Neutrophil (primary cell): ENCODE data around the gene CHURC1.
"Not testable (repeated sequence)": the region's sequence is repeated elsewhere in the genome, so short reads cannot be mapped to it uniquely, and the experiment has no call there.

ENCODE experiments used
- H3K27ac ChIP-seq: fragments of 200-600 bp; sonication (generic); 2 replicates; pipeline ENCODE4 v1.5.1; 2016; ENCODE audit warnings: mild to moderate bottlenecking, moderate library complexity
- H3K27me3 ChIP-seq: fragments of 200-600 bp; sonication (generic); 2 replicates; pipeline ENCODE4 v1.6.0; 2016; ENCODE audit warnings: mild to moderate bottlenecking
- H3K36me3 ChIP-seq: fragments of 200-600 bp; sonication (generic); 2 replicates; pipeline ENCODE4 v1.5.1; 2017
- H3K4me1 ChIP-seq, 2 experiments: fragments of 200-600 bp in 1 of 2; sonication (generic) in 1 of 2; 1 replicate in 1 of 2; 2 replicates in 1 of 2; pipeline versions ENCODE4 v1.5.1 to v1.6.1; 2013 to 2016; ENCODE audit warnings: low read depth in 1 of 2, low read length in 1 of 2, mild to moderate bottlenecking in 1 of 2, moderate library complexity in 1 of 2; ENCODE audit not compliant: control insufficient read depth in 1 of 2, insufficient read depth in 1 of 2
- H3K4me3 ChIP-seq, 2 experiments: fragments of 200-600 bp in 1 of 2; sonication (generic) in 1 of 2; 1 replicate in 1 of 2; 2 replicates in 1 of 2; pipeline ENCODE4 v1.5.1; 2013 to 2016; ENCODE audit warnings: low read depth in 1 of 2, low read length in 1 of 2, mild to moderate bottlenecking in 1 of 2, moderate library complexity in 1 of 2
- H3K9me3 ChIP-seq: fragments of 200-600 bp; sonication (generic); 2 replicates; pipeline ENCODE4 v1.5.1; 2016
- CTCF ChIP-seq: fragments of 200-600 bp; sonication (generic); IDR thresholded peaks from 2 replicates; pipeline ENCODE4 v1.5.1; 2016; ENCODE audit warnings: antibody characterized with exemption

The CHURC1 gene

DNA sequence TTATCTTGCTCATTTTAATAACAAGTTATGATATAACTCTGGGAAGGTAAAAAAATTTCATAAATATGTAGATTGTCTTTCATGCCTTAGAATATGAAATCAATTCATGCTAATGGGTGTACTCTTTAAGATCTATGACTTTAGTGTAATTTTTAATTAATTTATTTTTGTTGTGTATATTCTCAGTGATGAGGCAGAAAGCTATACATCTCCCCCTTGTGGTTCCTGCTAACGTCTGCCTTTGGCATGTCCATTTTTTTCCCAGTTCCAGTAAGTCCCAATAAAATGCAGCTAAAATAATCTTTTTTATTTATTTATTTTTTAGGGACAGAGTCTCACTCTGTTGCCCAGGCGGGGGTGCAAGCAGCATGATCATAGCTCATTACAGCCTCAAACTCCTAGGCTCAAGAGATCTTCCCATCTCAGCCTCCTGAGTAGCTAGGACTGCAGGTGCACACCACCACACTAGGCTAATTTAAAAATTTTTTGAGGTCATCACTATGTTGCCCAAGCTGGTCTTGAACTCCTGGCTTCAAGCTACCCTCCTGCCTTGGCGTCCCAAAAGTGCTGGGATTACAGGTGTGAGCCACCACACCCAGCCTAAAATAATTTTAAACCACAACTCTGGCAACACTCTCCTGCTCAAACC is 3.3 kb upstream of the CHURC1 start:
- Histone ChIP-seq H3K27me3 (peaks cover 3% of the 10 kb centered on the region), H3K27ac (no peak overlapping the region), H3K9me3 (no peaks in the 10 kb centered on the region), H3K36me3 (no peaks in the 10 kb centered on the region), H3K4me3 (no peak overlapping the region), H3K4me1 (peaks cover 23 to 26% of the 10 kb centered on the region in 2 experiments)
- no peak for TF ChIP-seq CTCF

DNA sequence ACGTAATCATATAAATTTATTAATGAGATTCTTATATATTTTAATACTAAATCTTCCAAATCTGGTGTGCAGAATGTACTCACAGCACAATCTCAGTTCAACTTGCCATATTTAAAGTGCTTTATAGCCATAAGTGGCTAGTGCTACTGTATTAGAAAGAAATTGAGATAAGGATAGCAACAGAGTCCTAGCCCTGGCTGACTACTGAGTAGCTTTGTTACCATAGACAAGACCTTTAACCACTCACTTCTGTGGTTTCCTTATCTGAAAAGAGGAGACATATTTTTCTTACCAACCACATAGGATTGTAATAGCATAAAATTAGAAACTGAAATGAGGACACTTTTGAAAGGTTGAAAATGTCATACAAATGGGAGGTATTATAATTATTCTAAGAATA is 2.0 kb upstream of the CHURC1 start:
- peaks cover 3% of the 10 kb centered on the region for H3K27me3 ChIP-seq
- H3K4me3 ChIP-seq = no peak overlapping the region
- no peak for TF ChIP-seq CTCF
- H3K9me3 ChIP-seq = no peaks in the 10 kb centered on the region
- H3K36me3 ChIP-seq = no peaks in the 10 kb centered on the region
- no peak overlapping the region for H3K27ac ChIP-seq
- H3K4me1 ChIP-seq = peaks cover 24 to 25% of the 10 kb centered on the region in 2 experiments

DNA sequence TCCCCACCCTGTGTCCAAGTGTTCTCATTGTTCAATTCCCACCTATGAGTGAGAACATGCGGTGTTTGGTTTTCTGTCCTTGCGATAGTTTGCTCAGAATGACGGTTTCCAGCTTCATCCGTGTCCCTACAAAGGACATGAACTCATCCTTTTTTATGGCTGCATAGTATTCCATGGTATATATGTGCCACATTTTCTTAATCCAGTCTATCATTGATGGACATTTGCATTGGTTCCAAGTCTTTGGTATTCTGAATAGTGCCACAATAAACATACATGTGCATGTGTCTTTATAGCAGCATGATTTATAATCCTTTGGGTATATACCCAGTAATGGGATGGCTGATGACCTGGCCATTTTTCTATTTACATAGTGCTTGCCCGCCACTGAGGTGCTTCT is 778 bp upstream of the CHURC1 start:
- H3K9me3 ChIP-seq, H3K27ac ChIP-seq, H3K36me3 ChIP-seq, H3K27me3 ChIP-seq: not testable (repeated sequence)
- peaks cover 24 to 25% of the 10 kb centered on the region in 2 experiments for H3K4me1 ChIP-seq
- peak overlapping the region; percentile 90 to 92 for H3K4me3 ChIP-seq

- Histone ChIP-seq H3K9me3 (no peaks in the 10 kb centered on the region), H3K27me3 (peaks cover 3% of the 10 kb centered on the region), H3K4me3 (peak overlapping the region; percentile 90 to 92), H3K27ac (peak overlapping the region; percentile 95), H3K4me1 (peaks cover 24 to 25% of the 10 kb centered on the region in 2 experiments), H3K36me3 (no peaks in the 10 kb centered on the region)
- no peak for TF ChIP-seq CTCF
Observed at GRCh38 chr14:64915029-64915424, 772 bp downstream of the CHURC1 start.

DNA sequence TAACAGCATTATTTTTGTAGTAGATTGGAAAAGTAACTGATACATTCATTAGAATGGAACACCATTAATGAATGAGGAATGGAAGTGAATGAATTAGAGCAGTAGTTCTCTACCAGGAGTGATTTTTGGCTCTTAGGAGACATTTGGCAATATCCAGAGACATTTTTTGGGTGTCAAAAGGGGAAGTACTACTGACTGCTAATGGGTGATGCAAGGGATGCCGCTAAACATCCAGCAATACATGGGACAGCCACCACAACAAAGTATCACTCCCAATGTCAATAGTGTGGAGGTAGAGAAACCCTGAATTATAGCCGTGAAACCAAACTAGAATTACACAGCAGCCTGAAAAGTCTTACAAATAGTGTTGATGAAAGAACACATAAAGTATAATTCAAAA is 1.5 kb downstream of the CHURC1 start:
- Histone ChIP-seq H3K9me3 (no peaks in the 10 kb centered on the region), H3K27ac (peak overlapping the region; percentile 95), H3K36me3 (no peaks in the 10 kb centered on the region), H3K4me1 (peaks cover 24 to 25% of the 10 kb centered on the region in 2 experiments), H3K4me3 (peak overlapping the region; percentile 90 to 92), H3K27me3 (peaks cover 3% of the 10 kb centered on the region)
- no peak for TF ChIP-seq CTCF

DNA sequence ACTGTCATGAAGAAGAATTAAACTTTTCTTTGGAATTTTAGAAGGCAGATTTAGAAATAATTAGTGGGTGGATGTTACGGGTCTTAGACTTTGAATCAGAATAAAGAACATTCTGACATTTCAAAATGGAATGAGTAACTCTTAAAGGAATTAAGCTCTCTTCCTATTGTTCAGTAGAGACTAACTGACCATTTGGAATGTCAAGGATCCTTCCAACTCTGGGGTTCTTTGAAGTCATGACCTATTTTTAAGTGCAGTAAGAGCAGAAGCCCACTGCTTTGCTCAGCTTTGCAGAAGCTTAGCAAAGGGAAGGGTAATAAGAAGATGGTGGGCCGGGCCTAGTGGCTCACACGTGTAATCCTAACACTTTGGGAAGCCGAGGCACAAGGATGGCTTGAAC is 4.0 kb downstream of the CHURC1 start:
- H3K27me3 ChIP-seq = no peaks in the 10 kb centered on the region
- peaks cover 24 to 25% of the 10 kb centered on the region in 2 experiments for H3K4me1 ChIP-seq
- no peaks in the 10 kb centered on the region for H3K36me3 ChIP-seq
- no peak overlapping the region for H3K27ac ChIP-seq
- no peak for TF ChIP-seq CTCF
- no peaks in the 10 kb centered on the region for H3K9me3 ChIP-seq
- H3K4me3 ChIP-seq = no peak overlapping the region
